SU-DHL-6 (cell line): Measurements from ENCODE around the gene CDHR2.

Experiments
- H2AFZ ChIP-seq: fragments of 200-600 bp; sonication (generic); 2 replicates; pipeline ENCODE4 v1.6.1; 2014; ENCODE audit warnings: low read depth, mild to moderate bottlenecking, moderate library complexity, mixed read lengths, antibody characterized with exemption, low read length; ENCODE audit not compliant: severe bottlenecking
- H3F3A ChIP-seq: fragments of 200-600 bp; shearing (Covaris generic); 2 replicates; pipeline ENCODE4 v1.6.0; 2016; ENCODE audit warnings: antibody characterized with exemption, mild to moderate bottlenecking; ENCODE audit not compliant: insufficient read depth
- H3K27ac ChIP-seq: fragments of 200-600 bp; sonication (generic); 2 replicates; pipeline ENCODE4 v1.5.1; 2016; ENCODE audit warnings: low read depth, mild to moderate bottlenecking, low read length, moderate library complexity, mixed read lengths
- H3K27me3 ChIP-seq: fragments of 200-600 bp; sonication (generic), shearing (Covaris generic); 2 replicates; pipeline ENCODE4 v1.6.0; 2014; ENCODE audit warnings: mild to moderate bottlenecking, low read length
- H3K36me3 ChIP-seq: fragments of 200-600 bp; sonication (generic); 2 replicates; pipeline ENCODE4 v1.6.1; 2014; ENCODE audit warnings: mild to moderate bottlenecking, low read length, mixed read lengths
- H3K4me2 ChIP-seq: fragments of 300-600, 200-600 bp; shearing (Covaris generic), sonication (generic); 2 replicates; pipeline ENCODE4 v1.6.0; 2014; ENCODE audit warnings: low read length, low read depth, mild to moderate bottlenecking; ENCODE audit not compliant: poor library complexity, severe bottlenecking
- H3K4me3 ChIP-seq: fragments of 200-600 bp; sonication (generic); 2 replicates; pipeline ENCODE4 v1.5.1; 2014; ENCODE audit warnings: antibody characterized with exemption, low read length, mild to moderate bottlenecking, mixed read lengths; ENCODE audit not compliant: insufficient read depth, poor library complexity, severe bottlenecking
- H3K79me2 ChIP-seq: fragments of 200-600 bp; sonication (generic); 2 replicates; pipeline ENCODE4 v1.6.1; 2014; ENCODE audit warnings: mild to moderate bottlenecking, low read length, moderate library complexity; ENCODE audit not compliant: insufficient read depth
- H3K9ac ChIP-seq: fragments of 200-600 bp; sonication (generic); 2 replicates; pipeline ENCODE4 v1.7.0; 2014; ENCODE audit warnings: mild to moderate bottlenecking, low read length
- H3K9me2 ChIP-seq: fragments of 200-600 bp; sonication (generic); replicated peaks from 2 replicates; pipeline ENCODE4 v1.6.1; 2014; ENCODE audit warnings: low read length; ENCODE audit not compliant: insufficient read depth
- H3K9me3 ChIP-seq: fragments of 200-600 bp; sonication (generic); 2 replicates; pipeline ENCODE4 v1.6.1; 2014; ENCODE audit warnings: low read length, mixed read lengths; ENCODE audit not compliant: insufficient read depth
- H4K20me1 ChIP-seq: fragments of 200-600 bp; sonication (generic); 2 replicates; pipeline ENCODE4 v1.6.1; 2014; ENCODE audit warnings: low read depth, mild to moderate bottlenecking, antibody characterized with exemption, low read length, moderate library complexity, mixed read lengths
- CTCF ChIP-seq: fragments of 200-600 bp; sonication (generic); IDR thresholded peaks from one replicate; pipeline ENCODE4 v1.5.1; 2017; ENCODE audit warnings: antibody characterized with exemption, mild to moderate bottlenecking, low read length, moderate library complexity; ENCODE audit not compliant: insufficient read depth, poor library complexity, severe bottlenecking
- EZH2phosphoT487 ChIP-seq: fragments of 200-600 bp; sonication (generic), shearing (Covaris generic); conservative IDR thresholded peaks from 2 replicates; pipeline ENCODE4 v1.6.1; 2018; ENCODE audit warnings: mild to moderate bottlenecking, antibody characterized with exemption, low read length, moderate library complexity, mixed read lengths

Gene CDHR2

GRCh38 chr5:176517053-176517661 lies 32.0 kb upstream of the CDHR2 start:
- H3F3A ChIP-seq: peaks cover 3% of the 10 kb centered on the region; the same call in 1 of the 2 replicates
- no peak overlapping the region for H2AFZ ChIP-seq
- no peak overlapping the region for H3K4me3 ChIP-seq
- H3K27me3 ChIP-seq: no peaks in the 10 kb centered on the region
- H3K9ac ChIP-seq: no peak overlapping the region
- H4K20me1 ChIP-seq: no peaks in the 10 kb centered on the region
- H3K9me3 ChIP-seq: no peaks in the 10 kb centered on the region
- no peaks in the 10 kb centered on the region for H3K79me2 ChIP-seq
- no peak for TF ChIP-seq EZH2phosphoT487
- TF ChIP-seq CTCF: no peak
- no peak overlapping the region for H3K27ac ChIP-seq
- H3K4me2 ChIP-seq: no peak overlapping the region
- no peaks in the 10 kb centered on the region for H3K36me3 ChIP-seq
- no peaks in the 10 kb centered on the region for H3K9me2 ChIP-seq

- H4K20me1 ChIP-seq: no peaks in the 10 kb centered on the region
- H3F3A ChIP-seq: 0 out of 2 replicates have a peak, but pooled peaks cover 5% of the 10 kb centered on the region
- H3K9ac ChIP-seq: no peak overlapping the region
- TF ChIP-seq EZH2phosphoT487: no peak
- TF ChIP-seq CTCF: no peak
- no peak overlapping the region for H2AFZ ChIP-seq
- no peaks in the 10 kb centered on the region for H3K79me2 ChIP-seq
- H3K27me3 ChIP-seq: no peaks in the 10 kb centered on the region
- H3K4me3 ChIP-seq: no peak overlapping the region
- H3K9me3 ChIP-seq: no peaks in the 10 kb centered on the region
- H3K27ac ChIP-seq: no peak overlapping the region
- H3K4me2 ChIP-seq: no peak overlapping the region
- H3K9me2 ChIP-seq: no peaks in the 10 kb centered on the region
- no peaks in the 10 kb centered on the region for H3K36me3 ChIP-seq
These were observed 29.1 kb upstream of the CDHR2 start for GRCh38 chr5:176519810-176520720.

- Histone ChIP-seq H3K4me2 (no peak overlapping the region), H3K9ac (no peak overlapping the region), H3K9me3 (no peaks in the 10 kb centered on the region), H3K4me3 (no peak overlapping the region), H3K27ac (no peak overlapping the region), H3K9me2 (no peaks in the 10 kb centered on the region), H4K20me1 (no peaks in the 10 kb centered on the region), H3K27me3 (no peaks in the 10 kb centered on the region), H3K79me2 (no peaks in the 10 kb centered on the region), H2AFZ (no peak overlapping the region), H3F3A (0 out of 2 replicates have a peak, but pooled peaks cover 5% of the 10 kb centered on the region), H3K36me3 (no peaks in the 10 kb centered on the region)
- TF ChIP-seq EZH2phosphoT487: no peak
- TF ChIP-seq CTCF: no peak
These were observed 27.9 kb upstream of the CDHR2 start for GRCh38 chr5:176521286-176521685.
